ENCODE measurements around the gene SMIM29.

The SMIM29 gene

DNA sequence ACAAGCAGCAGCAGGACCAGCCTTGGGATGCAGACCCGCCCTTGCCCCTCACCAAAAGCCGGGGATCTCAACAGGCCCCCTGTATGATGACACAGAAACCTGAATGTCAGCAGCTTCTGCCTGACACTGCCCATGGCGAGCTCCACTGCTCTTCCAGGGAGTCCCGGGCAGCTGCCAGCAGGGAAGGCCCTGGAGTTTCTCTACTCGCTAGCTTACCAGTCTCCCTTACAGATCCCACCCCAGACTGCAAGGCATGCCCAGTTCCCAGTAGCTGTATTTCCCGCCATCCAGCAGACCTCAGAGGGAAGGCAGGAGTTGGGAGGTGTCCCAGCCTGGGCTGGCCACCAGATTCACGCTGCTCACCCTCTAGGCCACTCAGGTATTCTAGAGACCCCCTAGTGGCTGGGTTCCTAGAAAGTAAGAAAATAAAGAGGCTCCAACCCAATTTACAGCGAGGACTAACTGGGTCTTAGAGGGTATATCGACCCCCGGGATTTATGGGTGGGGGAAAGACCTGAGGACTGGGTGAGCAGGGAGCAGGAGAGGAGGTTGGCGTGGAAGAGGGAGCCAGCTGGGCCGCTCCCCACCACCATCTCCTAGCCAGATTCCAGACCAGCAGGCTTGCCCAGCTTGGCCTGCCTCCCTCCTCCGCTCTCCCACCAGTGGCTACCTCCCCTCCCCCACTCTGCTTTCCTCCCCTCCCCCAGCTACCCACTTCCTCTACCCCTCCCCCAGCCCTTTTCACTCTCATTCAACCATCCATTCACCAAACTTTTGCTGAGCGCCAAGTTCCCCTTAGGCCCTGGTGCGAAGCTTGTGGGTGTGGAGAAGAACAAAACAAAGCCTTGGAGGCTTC lies 21.8 kb downstream of the SMIM29 start:
- peak; percentile 35 for DNase-seq (ENCODE audit: low spot score)

DNA sequence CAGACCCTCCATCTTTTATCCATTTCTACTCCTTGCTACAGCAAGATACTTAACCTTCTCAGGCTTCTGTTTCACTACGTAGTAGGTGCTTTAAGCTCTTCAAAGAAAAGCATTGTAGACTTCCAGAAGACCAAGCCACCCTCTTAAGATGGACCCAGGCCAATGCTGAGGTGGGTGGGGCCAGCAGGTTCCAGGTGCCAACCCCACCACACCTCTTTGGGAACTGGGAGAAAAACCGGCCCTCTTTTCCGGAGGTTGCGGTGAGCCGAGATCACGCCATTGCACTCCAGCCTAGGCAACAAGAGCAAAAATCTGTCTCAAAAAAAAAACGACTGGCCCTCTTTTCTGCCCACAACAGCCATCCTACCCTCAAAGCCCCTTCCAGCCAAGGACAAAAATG lies 22.7 kb downstream of the SMIM29 start:
- no peak for DNase-seq (ENCODE audit: low spot score)

DNA sequence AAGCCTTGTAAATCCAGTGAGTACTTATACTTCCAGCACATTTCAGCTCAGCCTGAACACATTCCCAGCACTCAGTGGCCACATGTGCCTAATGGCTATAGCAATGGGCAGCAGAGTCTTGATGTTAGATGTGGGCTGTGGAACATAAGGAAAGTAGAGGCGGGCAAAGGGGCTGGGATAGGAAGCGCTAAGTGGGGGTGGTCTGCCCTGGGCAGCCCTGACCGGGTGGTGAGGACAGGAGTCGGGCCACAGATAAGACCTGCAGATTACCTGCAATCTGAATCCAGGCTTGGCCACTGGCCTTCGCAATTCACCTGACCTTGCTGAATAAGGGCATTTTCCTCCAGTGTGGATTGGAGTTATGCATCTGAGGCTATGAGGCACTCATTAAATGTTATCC lies 23.3 kb downstream of the SMIM29 start:
- DNase-seq (ENCODE audit: low spot score) = no peak

DNA sequence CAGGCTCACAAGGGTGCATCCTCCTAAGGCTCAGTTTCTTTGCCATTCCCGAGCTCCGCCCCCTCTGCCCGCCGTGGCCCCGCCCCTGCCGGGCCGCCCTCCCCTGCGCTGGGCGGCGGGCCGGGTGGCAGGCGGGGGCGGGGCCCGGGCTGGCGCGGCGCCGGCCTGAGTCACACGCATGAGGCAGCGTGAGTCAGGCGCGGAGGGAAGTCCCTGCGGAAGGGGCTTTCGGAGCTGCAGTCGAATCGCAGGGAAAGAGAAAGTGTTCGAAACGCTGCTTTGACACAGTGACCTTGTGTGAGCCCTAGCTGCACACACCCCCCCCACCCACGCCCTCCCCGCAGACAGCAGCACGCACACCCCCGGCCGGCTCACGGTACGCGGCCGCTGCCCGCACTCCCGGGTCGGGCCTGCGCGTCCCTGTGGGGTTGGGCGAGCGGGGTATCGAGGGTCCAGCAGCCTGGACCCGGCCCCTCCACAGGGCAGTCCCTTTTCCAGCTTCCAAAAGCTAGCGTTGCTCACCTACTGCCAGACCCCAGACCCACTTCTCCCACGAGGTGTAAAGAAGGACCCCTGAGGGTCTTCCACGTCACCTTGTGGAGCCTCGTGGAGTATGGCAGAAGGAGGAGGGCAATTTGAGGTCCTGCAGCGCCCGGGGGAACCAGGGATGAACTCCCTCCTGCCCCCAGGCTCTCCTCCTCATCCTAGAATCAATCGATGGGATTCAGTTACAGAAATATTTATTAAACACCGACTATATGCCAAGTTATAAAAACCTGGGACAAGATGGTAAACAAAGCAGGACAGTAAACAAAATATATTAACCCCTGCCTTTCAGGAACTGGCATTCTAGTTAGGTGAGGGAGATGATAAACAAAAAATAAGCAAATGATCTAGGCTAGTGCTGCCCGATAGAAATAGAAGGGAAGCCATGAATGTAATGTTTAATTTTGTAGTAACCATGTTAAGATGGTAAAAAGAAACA lies 24.6 kb downstream of the SMIM29 start:
- peak; percentile 82 for DNase-seq (ENCODE audit: low spot score)

DNA sequence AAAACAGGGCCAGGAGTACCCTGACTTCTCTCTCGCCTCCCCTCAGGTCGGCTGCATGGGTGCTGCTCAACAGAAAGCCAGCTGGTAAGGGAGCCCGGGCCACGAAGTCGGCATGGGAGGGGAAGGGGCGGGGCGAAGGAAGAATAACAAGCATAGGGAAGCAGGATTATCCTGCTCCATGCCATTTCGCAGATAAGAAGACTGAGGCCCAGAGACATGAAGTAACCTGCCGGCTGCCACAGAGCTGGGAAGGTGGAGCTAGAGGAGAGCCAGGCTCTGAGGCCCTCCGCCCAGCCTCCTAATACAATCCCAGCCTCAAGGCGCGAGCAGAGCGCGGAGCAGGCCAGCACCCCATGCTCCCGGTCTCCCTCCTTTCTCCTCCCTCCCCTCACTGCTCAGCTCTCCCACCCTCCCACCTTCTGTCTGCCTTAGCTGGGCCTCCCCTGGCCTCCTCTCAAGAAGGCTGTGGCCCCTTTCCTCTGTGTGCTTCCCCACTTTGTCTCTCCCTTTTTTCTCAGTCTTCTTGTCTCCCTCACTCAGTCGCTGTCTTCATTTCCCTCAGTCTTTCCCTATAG lies 25.3 kb downstream of the SMIM29 start:
- no peak for DNase-seq (ENCODE audit: low spot score)

GRCh38 chr6:34218691-34219090 lies 30.1 kb downstream of the SMIM29 start:
- DNase-seq (ENCODE audit: low spot score) = no peak

- DNase-seq (ENCODE audit: low spot score) = no peak
Measured at GRCh38 chr6:34213772-34214171, 35.0 kb downstream of the SMIM29 start.

DNA sequence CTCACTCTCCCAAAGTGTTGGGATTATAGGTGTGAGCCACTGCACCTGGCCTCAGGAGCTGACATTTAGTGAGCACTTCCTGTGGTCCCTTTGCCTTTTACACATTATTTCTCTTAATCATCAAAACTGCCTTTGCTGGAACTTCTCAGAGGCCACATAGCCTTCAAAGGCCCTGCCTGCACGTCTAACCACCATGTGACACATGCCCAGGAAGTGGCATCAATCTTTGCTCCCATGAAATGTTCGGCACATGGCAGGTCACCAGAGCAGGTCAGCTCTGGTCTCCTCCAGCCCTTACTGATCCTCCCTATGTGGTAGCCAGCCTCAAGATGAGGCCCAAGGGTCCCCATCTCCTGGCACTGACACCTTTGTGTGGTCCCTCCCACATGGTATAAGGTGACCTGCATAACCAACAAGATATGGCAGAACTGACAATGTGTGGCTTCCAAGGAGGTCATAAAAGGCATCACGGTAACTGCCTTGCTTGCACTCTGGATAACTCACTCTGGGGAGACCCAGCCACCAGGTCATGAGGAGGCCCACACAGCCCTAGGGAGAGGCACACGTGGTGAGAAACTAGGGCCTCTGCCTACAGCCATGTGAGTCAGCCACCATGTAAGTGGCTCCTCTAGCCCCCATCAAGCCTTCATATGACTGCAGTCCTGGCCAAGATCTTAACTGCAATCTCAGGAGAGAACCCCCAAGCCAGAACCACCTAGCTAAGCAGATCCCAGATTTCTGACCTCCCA lies 40.9 kb downstream of the SMIM29 start:
- no peak for DNase-seq (ENCODE audit: low spot score)

DNA sequence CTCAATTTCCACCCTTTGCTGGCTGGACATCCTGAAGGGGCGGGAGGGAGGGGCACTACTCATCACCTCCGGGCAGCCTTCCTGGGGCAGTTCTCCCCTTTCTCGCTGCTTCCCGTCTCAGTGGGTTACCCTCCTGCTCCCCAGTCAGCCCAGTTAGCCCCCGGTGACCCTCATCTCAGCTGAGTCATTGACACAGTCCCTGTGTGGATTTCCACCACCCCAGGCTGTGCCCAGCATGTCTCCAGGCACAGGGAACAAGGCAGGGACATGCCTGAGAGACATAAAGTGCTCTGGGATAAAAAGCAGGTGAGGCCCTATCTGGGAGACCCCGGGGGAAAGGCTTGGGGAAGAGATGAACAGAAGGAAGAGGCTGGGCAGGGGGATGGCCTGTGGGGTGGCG lies 42.1 kb downstream of the SMIM29 start:
- DNase-seq (ENCODE audit: low spot score) = no peak

DNA sequence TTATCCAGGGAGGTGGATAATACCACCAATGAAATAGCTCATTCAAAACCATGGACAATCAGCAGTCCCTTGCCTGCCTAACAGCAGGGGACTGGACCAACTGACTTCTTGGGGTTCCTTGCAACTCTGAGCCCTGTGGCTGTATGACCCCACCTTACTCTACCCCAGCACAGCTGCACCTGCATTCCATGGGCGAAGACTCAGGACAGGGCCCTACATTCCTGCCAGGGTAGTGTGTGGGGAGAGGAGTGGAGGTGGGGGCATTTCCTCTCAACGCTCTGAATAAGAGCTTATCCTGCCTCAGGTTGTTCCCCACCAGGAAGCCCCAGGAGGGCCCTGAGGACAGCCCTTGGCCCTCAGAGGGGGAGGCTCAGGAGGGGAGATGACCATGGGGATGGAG lies 42.9 kb downstream of the SMIM29 start:
- DNase-seq (ENCODE audit: low spot score) = no peak

DNA sequence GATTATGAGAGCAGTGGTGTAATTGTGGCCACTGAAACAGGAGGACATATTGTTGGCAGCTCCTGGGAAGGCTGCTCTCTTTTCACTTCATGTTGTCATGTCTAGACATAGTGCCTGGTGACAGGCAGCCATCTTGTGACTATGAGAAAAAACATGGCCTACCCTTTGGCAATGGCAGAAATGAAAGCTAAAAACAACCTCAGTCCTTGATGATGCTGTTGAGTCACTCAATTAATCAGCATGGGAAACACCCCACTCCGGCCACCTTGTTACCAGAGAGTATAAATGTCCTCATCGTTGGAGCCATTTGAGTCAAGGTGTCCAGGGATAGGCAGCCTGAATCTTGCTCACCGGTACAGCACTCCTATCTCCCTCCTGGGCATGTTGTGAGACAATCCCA lies 43.3 kb downstream of the SMIM29 start:
- DNase-seq (ENCODE audit: low spot score) = no peak

GRCh38 chr6:34204693-34205092 lies 44.1 kb downstream of the SMIM29 start:
- DNase-seq (ENCODE audit: low spot score) = no peak

DNA sequence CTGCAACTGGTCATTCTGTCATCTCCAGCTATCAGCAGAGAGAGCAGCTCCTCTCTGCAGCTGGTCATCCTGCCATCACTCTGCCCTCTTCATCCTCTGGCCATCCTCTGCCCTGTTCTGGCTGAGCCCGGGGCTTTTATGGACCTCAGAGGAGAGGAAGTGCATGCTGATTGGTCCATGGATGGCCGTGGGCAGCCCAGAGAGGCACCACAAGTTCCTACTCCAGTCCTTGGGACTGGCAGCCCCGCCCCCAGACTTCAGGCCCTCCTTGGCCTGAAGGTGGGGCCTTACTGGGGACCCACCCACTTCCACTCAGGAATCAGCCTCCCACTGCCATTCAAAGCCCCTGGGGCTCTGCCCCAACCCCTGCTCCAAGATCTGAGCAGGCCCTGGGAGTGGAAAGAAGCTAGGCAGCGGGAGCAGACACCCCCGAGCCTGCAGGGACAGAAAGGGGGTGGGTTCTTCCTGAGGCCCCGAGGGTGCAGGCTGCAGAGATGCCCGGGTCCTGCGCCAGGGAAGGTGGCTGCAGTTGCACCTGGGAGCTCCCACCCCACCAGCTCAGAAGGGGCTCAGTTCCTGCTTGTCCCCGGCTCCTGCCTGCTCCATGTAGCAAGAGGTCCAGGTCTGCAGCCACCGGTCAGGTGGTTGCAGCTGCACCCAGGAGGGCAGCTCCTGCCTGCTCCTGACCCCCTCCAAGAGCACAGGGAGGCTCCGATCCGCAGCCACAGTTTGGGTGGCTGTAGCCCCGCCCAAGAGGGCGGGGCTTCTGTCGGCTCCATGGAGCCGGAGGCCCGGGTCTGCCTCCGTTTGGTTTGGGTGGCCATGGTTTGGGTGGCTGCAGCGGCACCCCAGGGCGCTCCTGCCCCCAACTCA lies 46.2 kb downstream of the SMIM29 start:
- no peak for DNase-seq (ENCODE audit: low spot score)

DNA sequence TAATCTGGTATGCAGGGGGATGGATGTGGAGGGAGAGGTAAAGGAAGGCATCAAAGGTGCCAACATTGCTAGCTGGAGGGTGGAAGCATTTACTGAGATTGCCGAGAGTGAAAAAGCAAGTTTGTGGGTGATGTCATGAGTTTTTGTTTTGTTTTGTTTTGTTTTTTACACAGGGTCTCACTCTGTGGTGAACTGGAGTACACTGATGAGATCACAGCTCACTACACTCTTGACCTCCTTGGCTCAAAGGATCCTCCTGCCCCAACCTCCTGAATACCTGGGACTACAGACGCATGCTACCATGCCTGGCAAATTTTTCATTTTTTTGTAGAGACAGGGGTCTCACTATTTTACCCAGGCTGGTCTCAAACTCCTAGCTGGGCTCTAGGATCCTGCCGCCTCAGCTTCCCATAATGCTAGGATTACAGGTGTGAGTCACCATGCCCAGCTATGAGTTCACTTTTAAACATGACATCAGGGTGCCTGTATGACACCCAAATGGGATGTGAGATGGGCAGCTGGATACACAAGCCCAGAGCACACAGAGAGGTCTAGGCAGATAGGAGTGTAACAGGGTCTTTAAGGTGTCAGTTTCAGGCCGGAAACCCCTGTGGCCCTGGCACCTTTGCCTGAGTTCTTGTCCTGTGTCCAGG lies 47.2 kb downstream of the SMIM29 start:
- no peak for DNase-seq (ENCODE audit: low spot score)

DNA sequence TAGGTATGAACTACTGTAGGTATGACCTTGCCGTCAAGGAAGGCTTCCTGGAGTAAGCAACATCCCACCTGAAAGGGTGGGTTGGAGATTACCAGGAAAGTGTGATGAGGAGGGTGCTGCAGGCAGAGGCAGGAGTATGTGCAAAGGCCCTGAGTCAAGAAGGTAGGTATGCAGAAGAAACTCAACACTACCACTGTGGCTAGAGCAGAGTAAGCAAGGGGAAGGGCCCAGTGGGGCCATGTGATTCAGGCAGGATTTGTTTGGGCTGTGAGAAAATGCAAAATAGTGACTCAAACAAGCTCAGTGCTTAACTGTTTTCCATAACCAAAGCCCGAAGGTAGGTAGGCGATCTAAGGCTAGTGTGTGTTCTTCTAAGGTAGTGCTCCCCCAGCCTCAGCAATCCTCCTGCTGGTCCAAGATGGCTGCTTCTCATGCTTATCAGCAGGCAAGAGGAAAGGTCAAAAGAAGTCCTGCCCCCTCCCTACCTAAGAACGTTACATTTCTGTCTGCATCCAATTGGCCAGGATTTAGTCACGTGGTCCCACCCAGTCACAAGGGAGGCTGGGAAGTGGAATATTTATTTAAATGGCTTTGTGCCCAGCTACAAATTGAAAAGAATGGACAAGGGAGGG lies 48.4 kb downstream of the SMIM29 start:
- DNase-seq (ENCODE audit: low spot score) = no peak

- DNase-seq (ENCODE audit: low spot score) = no peak
Measured at GRCh38 chr6:34196833-34197195, 52.0 kb downstream of the SMIM29 start.
